H9 (cell line): ENCODE results near the gene TMEM59L. TPM values are rescaled to one million over a fixed set of nuclear protein-coding genes. Genes with fewer than 3 reads are reported as not detected.

ENCODE experiments used
- DNase-seq: peaks from one replicate; pipeline ENCODE4 v3.0.0-alpha.2; 2017
- H2AFZ ChIP-seq: one replicate; pipeline ENCODE4 v1.6.1; 2013; ENCODE audit warnings: mild to moderate bottlenecking, low read length, control low read depth, moderate library complexity
- H2AK5ac ChIP-seq: 2 replicates; pipeline ENCODE4 v1.6.1; 2013; ENCODE audit warnings: low read length, control low read depth, mixed read lengths; ENCODE audit not compliant: insufficient read length
- H2BK120ac ChIP-seq: one replicate; pipeline ENCODE4 v1.6.1; 2013; ENCODE audit warnings: low read depth, mild to moderate bottlenecking, low read length, control low read depth, inconsistent platforms; ENCODE audit not compliant: poor library complexity, severe bottlenecking
- H2BK12ac ChIP-seq: 2 replicates; pipeline ENCODE4 v1.6.1; 2013; ENCODE audit warnings: low read length, control low read depth, mixed read lengths, low read depth; ENCODE audit not compliant: insufficient read length
- H2BK15ac ChIP-seq: 2 replicates; pipeline ENCODE4 v1.6.1; 2013; ENCODE audit warnings: low read depth, low read length, control low read depth
- H2BK20ac ChIP-seq: one replicate; pipeline ENCODE4 v1.6.1; 2013; ENCODE audit warnings: low read depth, mild to moderate bottlenecking, low read length, control low read depth, inconsistent platforms; ENCODE audit not compliant: poor library complexity, severe bottlenecking
- H2BK5ac ChIP-seq: 2 replicates; pipeline ENCODE4 v1.6.1; 2013; ENCODE audit warnings: low read length, control low read depth, mixed read lengths; ENCODE audit not compliant: insufficient read length
- H3K14ac ChIP-seq: 2 replicates; pipeline ENCODE4 v1.6.1; 2013; ENCODE audit warnings: low read length, control low read depth; ENCODE audit not compliant: insufficient read depth
- H3K18ac ChIP-seq: 2 replicates; pipeline ENCODE4 v1.6.1; 2013; ENCODE audit warnings: low read depth, mild to moderate bottlenecking, mixed read lengths, low read length, control low read depth; ENCODE audit not compliant: insufficient read length
- H3K23ac ChIP-seq: 2 replicates; pipeline ENCODE4 v1.6.1; 2013; ENCODE audit warnings: low read length, control low read depth, mixed read lengths, low read depth; ENCODE audit not compliant: insufficient read length
- H3K23me2 ChIP-seq: 2 replicates; pipeline ENCODE4 v1.6.1; 2013; ENCODE audit warnings: low read depth, mild to moderate bottlenecking, mixed read lengths, low read length, control low read depth; ENCODE audit not compliant: insufficient read length, poor library complexity, severe bottlenecking
- H3K27ac ChIP-seq: 2 replicates; pipeline ENCODE4 v1.5.1; 2013; ENCODE audit warnings: low read length, control low read depth, mixed read lengths, low read depth; ENCODE audit not compliant: insufficient read length
- H3K27me3 ChIP-seq: 2 replicates; pipeline ENCODE4 v1.6.1; 2013; ENCODE audit warnings: low read length, control low read depth, inconsistent platforms; ENCODE audit not compliant: insufficient read depth
- H3K4ac ChIP-seq: 2 replicates; pipeline ENCODE4 v1.6.1; 2013; ENCODE audit warnings: low read depth, mild to moderate bottlenecking, control low read depth, inconsistent platforms, low read length, moderate library complexity
- H3K4me1 ChIP-seq: 2 replicates; pipeline ENCODE4 v1.6.1; 2013; ENCODE audit warnings: low read length, control low read depth, inconsistent platforms; ENCODE audit not compliant: insufficient read depth
- H3K4me2 ChIP-seq: 2 replicates; pipeline ENCODE4 v1.6.1; 2013; ENCODE audit warnings: low read length, control low read depth, mixed read lengths; ENCODE audit not compliant: insufficient read length, insufficient read depth
- H3K56ac ChIP-seq: 2 replicates; pipeline ENCODE4 v1.6.1; 2013; ENCODE audit warnings: low read depth, mild to moderate bottlenecking, mixed read lengths, low read length, control low read depth; ENCODE audit not compliant: insufficient read length
- H3K79me1 ChIP-seq: 2 replicates; pipeline ENCODE4 v1.6.1; 2013; ENCODE audit warnings: low read depth, mild to moderate bottlenecking, moderate library complexity, low read length, control low read depth, inconsistent platforms; ENCODE audit not compliant: insufficient read depth, poor library complexity, severe bottlenecking
- H3K79me2 ChIP-seq: 2 replicates; pipeline ENCODE4 v1.6.1; 2013; ENCODE audit warnings: low read length, control low read depth, inconsistent platforms; ENCODE audit not compliant: insufficient read depth
- H3K9ac ChIP-seq: 2 replicates; pipeline ENCODE4 v1.6.1; 2013; ENCODE audit warnings: low read length, control low read depth, mixed read lengths; ENCODE audit not compliant: insufficient read length; ENCODE audit errors: extremely low read depth
- H3K9me3 ChIP-seq: one replicate; pipeline ENCODE4 v1.6.1; 2013; ENCODE audit warnings: low read depth, low read length, inconsistent platforms; ENCODE audit not compliant: control insufficient read depth
- H3T11ph ChIP-seq: one replicate; pipeline ENCODE4 v1.6.1; 2013; ENCODE audit warnings: mild to moderate bottlenecking, low read length, control low read depth, inconsistent platforms
- H4K20me1 ChIP-seq: one replicate; pipeline ENCODE4 v1.6.1; 2013; ENCODE audit not compliant: control insufficient read depth, insufficient read length, insufficient read depth
- H4K5ac ChIP-seq: 2 replicates; pipeline ENCODE4 v1.6.1; 2013; ENCODE audit warnings: low read depth, mild to moderate bottlenecking, mixed read lengths, low read length, control low read depth; ENCODE audit not compliant: insufficient read length
- H4K8ac ChIP-seq: replicated peaks from 2 replicates; pipeline ENCODE4 v1.6.1; 2013; ENCODE audit warnings: low read length, control low read depth, mixed read lengths, low read depth; ENCODE audit not compliant: insufficient read length
- H4K91ac ChIP-seq: 2 replicates; pipeline ENCODE4 v1.6.1; 2013; ENCODE audit warnings: low read depth, mild to moderate bottlenecking, moderate library complexity, mixed read lengths, low read length, control low read depth; ENCODE audit not compliant: insufficient read length
- H3K27ac Mint-ChIP-seq, 3 experiments: 2 replicates in 2 of 3; 3 replicates in 1 of 3; pipeline ENCODE4 v1.8.0; 2020 to 2021; ENCODE audit warnings: mixed read lengths in 3 of 3, mild to moderate bottlenecking in 1 of 3, moderate library complexity in 1 of 3
- H3K27me3 Mint-ChIP-seq: 2 replicates; pipeline ENCODE4 v1.8.0; 2021; ENCODE audit warnings: low read depth, mild to moderate bottlenecking, moderate library complexity, mixed read lengths
- H3K36me3 Mint-ChIP-seq, 3 experiments: 2 replicates in 2 of 3; 3 replicates in 1 of 3; pipeline ENCODE4 v1.8.0; 2020 to 2021; ENCODE audit warnings: low read depth in 3 of 3, mixed read lengths in 3 of 3; ENCODE audit not compliant: insufficient read depth in 1 of 3
- H3K4me1 Mint-ChIP-seq, 2 experiments: 2 replicates each; pipeline ENCODE4 v1.8.0; 2020; ENCODE audit warnings: mixed read lengths in 2 of 2
- H3K4me3 Mint-ChIP-seq, 2 experiments: 2 replicates in 1 of 2; 3 replicates in 1 of 2; pipeline ENCODE4 v1.8.0; 2020 to 2021; ENCODE audit warnings: mild to moderate bottlenecking in 2 of 2, mixed read lengths in 2 of 2, moderate library complexity in 1 of 2
- H3K9me3 Mint-ChIP-seq, 2 experiments: 2 replicates in 1 of 2; 3 replicates in 1 of 2; pipeline ENCODE4 v1.8.0; 2020; ENCODE audit warnings: mild to moderate bottlenecking in 2 of 2, mixed read lengths in 2 of 2, moderate library complexity in 1 of 2
- CTCF ChIP-seq: fragments of 200-600 bp; sonication (generic); conservative IDR thresholded peaks from 3 replicates; pipeline ENCODE4 v1.8.0; 2021; ENCODE audit warnings: antibody characterized with exemption, mild to moderate bottlenecking
- WGBS: extraction: QIAGEN DNeasy Blood & Tissue Kit; methylation state at CpG from one replicate; pipeline ENCODE4 v1.1.7; 2013; ENCODE audit warnings: missing lambda C conversion rate, low lambda C conversion rate, mixed read lengths; ENCODE audit not compliant: insufficient read length; ENCODE audit errors: extremely low coverage; 5-methylcytosine and 5-hydroxymethylcytosine counted together
- total RNA-seq: library from RNA; stranded (reverse); gene quantifications from 2 replicates; pipeline ENCODE4 v1.2.1, GENCODE V29; 2021

TMEM59L gene
- total RNA-seq, 1 experiment from 2014 or later = 12.0 TPM

- Mint-ChIP-seq H3K4me1 (peaks cover 39 to 52% of the 10 kb centered on the region in 2 experiments), H3K9me3 (peaks cover 0 to 2% of the 10 kb centered on the region in 2 experiments; a peak in 1 of 5 replicates), H3K27ac (no peak within 1 kb of the TSS), H3K27me3 (peaks cover 85% of the 10 kb centered on the region), H3K4me3 (peak within 1 kb of the TSS; percentile 64 to 76), H3K36me3 (peaks cover 0 to 6% (median 0%) of the 10 kb centered on the region in 3 experiments; a peak in 2 of 7 replicates)
- no CpG with 5 or more reads among the region's 116 CpGs for WGBS
- H4K91ac ChIP-seq = no peak within 1 kb of the TSS
- no peaks in the 10 kb centered on the region for H3K79me1 ChIP-seq
- H3K18ac ChIP-seq = no peak within 1 kb of the TSS
- no peak within 1 kb of the TSS for H3K14ac ChIP-seq
- peaks cover 73% of the 10 kb centered on the region for H3K27me3 ChIP-seq
- no peak within 1 kb of the TSS for H3K27ac ChIP-seq
- no peak within 1 kb of the TSS for H3K4ac ChIP-seq
- H2BK120ac ChIP-seq = no peak within 1 kb of the TSS
- no peak within 1 kb of the TSS for H2BK5ac ChIP-seq
- no peak within 1 kb of the TSS for H4K5ac ChIP-seq
- no peaks in the 10 kb centered on the region for H4K20me1 ChIP-seq
- no peak within 1 kb of the TSS for H4K8ac ChIP-seq
- no peak within 1 kb of the TSS for H3K23ac ChIP-seq
- no peak for TF ChIP-seq CTCF
- peaks cover 17% of the 10 kb centered on the region for H3K4me1 ChIP-seq
- H3K9ac ChIP-seq = no peak within 1 kb of the TSS
- H3K4me2 ChIP-seq = peak within 1 kb of the TSS; percentile 24
- no peak within 1 kb of the TSS for H2BK15ac ChIP-seq
- no peaks in the 10 kb centered on the region for H3K9me3 ChIP-seq
- no peaks in the 10 kb centered on the region for H3K79me2 ChIP-seq
- peaks cover 12% of the 10 kb centered on the region for H3K23me2 ChIP-seq
- no peak for DNase-seq
- H2AK5ac ChIP-seq = no peak within 1 kb of the TSS
- no peak within 1 kb of the TSS for H3T11ph ChIP-seq
- no peak within 1 kb of the TSS for H2BK20ac ChIP-seq
- H2BK12ac ChIP-seq = no peak within 1 kb of the TSS
- no peak within 1 kb of the TSS for H2AFZ ChIP-seq
- H3K56ac ChIP-seq = no peak within 1 kb of the TSS
Measured at GRCh38 chr19:18606281-18607225, 6.1 kb upstream of the TMEM59L start, which contains the start of gene CRLF1. TSS of gene CRLF1 (minus strand) at chr19:18606799. CDS start at chr19:18606656, 143 bp downstream.
